Osteoblast (primary cell): ENCODE data around the gene TNS3. TPM values are rescaled to one million over a fixed set of nuclear protein-coding genes. Genes with fewer than 3 reads are reported as not detected.

Source experiments
- DNase-seq: peaks from one replicate; pipeline ENCODE4 v3.0.0; 2011; ENCODE audit warnings: low spot score, mixed read lengths; ENCODE audit not compliant: insufficient read length; ENCODE audit errors: missing footprints
- H2AFZ ChIP-seq: 2 replicates; pipeline ENCODE4 v1.6.0; 2011; ENCODE audit warnings: mild to moderate bottlenecking, low read length
- H3K27ac ChIP-seq: 2 replicates; pipeline ENCODE4 v1.5.1; 2011; ENCODE audit warnings: mild to moderate bottlenecking, low read depth, low read length, moderate library complexity
- H3K27me3 ChIP-seq: 2 replicates; pipeline ENCODE4 v1.6.0; 2012; ENCODE audit warnings: mild to moderate bottlenecking, control low read depth, inconsistent platforms, low read length, moderate library complexity; ENCODE audit not compliant: insufficient read depth
- H3K36me3 ChIP-seq: 2 replicates; pipeline ENCODE4 v1.5.1; 2011; ENCODE audit warnings: mild to moderate bottlenecking, low read length, control low read depth, moderate library complexity; ENCODE audit not compliant: insufficient read depth
- H3K4me1 ChIP-seq: 2 replicates; pipeline ENCODE4 v1.5.1; 2011; ENCODE audit warnings: mild to moderate bottlenecking, low read length, control low read depth, moderate library complexity; ENCODE audit not compliant: insufficient read depth
- H3K4me2 ChIP-seq: 2 replicates; pipeline ENCODE4 v1.6.0; 2011; ENCODE audit warnings: mild to moderate bottlenecking, low read length; ENCODE audit not compliant: insufficient read depth
- H3K4me3 ChIP-seq: fragments of 200-600 bp; sonication (generic); 3 replicates; pipeline ENCODE4 v1.5.1; 2012; ENCODE audit warnings: mild to moderate bottlenecking, low read length, inconsistent platforms; ENCODE audit not compliant: insufficient read depth
- H3K79me2 ChIP-seq: 2 replicates; pipeline ENCODE4 v1.6.0; 2012; ENCODE audit warnings: mild to moderate bottlenecking, low read length, control low read depth, inconsistent platforms; ENCODE audit not compliant: insufficient read depth
- H3K9me3 ChIP-seq: 2 replicates; pipeline ENCODE4 v1.5.1; 2011; ENCODE audit warnings: low read depth, low read length, control low read depth
- H4K20me1 ChIP-seq: 2 replicates; pipeline ENCODE4 v1.6.0; 2012; ENCODE audit warnings: mild to moderate bottlenecking, low read length, control low read depth; ENCODE audit not compliant: insufficient read depth
- total RNA-seq: library from RNA; depleted of rRNA; stranded (reverse); fragments of >200 nt; gene quantifications from 2 replicates; pipeline ENCODE4 v1.2.3, GENCODE V29; 2012
- TF ChIP-seq, protein P1 (sequence below): IDR thresholded peaks from 2 replicates; pipeline ENCODE4 v1.5.1; 2011; ENCODE audit warnings: mild to moderate bottlenecking, low read depth, low read length, moderate library complexity; ENCODE audit errors: extremely low read depth

Gene TNS3
- total RNA-seq, 1 donor: 67.3 TPM

DNA sequence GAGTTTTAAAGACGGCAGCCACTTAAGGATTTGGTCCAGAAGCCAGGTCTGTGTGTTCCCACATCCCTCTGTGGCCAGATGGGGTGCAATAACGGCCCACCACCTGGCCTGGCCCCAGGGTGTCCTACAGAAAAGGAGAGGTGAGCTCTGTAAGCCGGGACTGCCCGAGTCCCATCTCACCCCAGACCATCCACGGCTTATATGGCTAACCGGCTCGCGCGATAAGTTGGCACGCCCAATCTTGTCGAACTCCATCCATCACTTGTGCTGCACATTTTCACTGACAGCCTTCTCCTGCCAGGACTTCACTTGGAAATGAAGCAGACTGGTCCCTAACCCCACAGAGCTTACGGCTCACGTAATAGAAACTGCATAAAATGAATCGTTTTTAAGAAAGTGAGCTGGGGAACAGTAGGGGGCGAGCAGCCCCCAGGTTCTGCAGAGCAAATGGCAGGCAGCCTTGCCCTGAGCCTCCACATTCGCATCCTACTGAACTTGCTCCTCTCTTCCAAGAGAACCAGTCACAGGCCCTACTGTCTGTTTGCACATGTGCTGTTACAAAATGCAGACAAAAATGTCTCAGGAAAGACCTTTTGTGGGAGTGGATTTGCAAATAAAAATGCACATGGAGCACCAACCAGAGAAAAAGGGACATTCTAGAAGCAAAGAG, 98.2 kb downstream of the TNS3 start:
- TF ChIP-seq, protein P1, sequence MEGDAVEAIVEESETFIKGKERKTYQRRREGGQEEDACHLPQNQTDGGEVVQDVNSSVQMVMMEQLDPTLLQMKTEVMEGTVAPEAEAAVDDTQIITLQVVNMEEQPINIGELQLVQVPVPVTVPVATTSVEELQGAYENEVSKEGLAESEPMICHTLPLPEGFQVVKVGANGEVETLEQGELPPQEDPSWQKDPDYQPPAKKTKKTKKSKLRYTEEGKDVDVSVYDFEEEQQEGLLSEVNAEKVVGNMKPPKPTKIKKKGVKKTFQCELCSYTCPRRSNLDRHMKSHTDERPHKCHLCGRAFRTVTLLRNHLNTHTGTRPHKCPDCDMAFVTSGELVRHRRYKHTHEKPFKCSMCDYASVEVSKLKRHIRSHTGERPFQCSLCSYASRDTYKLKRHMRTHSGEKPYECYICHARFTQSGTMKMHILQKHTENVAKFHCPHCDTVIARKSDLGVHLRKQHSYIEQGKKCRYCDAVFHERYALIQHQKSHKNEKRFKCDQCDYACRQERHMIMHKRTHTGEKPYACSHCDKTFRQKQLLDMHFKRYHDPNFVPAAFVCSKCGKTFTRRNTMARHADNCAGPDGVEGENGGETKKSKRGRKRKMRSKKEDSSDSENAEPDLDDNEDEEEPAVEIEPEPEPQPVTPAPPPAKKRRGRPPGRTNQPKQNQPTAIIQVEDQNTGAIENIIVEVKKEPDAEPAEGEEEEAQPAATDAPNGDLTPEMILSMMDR: peak; percentile 26
- no peak overlapping the region for H2AFZ ChIP-seq
- H3K27me3 ChIP-seq: no peaks in the 10 kb centered on the region
- no peaks in the 10 kb centered on the region for H3K36me3 ChIP-seq
- H3K79me2 ChIP-seq: peaks cover 51% of the 10 kb centered on the region
- no peak for DNase-seq
- H3K27ac ChIP-seq: peak overlapping the region; percentile 20
- peaks cover 20% of the 10 kb centered on the region for H4K20me1 ChIP-seq
- no peak overlapping the region for H3K4me2 ChIP-seq
- H3K4me3 ChIP-seq: no peak overlapping the region
- peaks cover 39% of the 10 kb centered on the region for H3K4me1 ChIP-seq
- H3K9me3 ChIP-seq: no peaks in the 10 kb centered on the region

- no peaks in the 10 kb centered on the region for H3K36me3 ChIP-seq
- H4K20me1 ChIP-seq: peaks cover 22% of the 10 kb centered on the region
- peaks cover 48% of the 10 kb centered on the region for H3K79me2 ChIP-seq
- H3K27ac ChIP-seq: peak overlapping the region; percentile 94
- TF ChIP-seq, protein P1: no peak
- no peak overlapping the region for H3K4me3 ChIP-seq
- H3K9me3 ChIP-seq: no peaks in the 10 kb centered on the region
- H3K4me1 ChIP-seq: peaks cover 53% of the 10 kb centered on the region
- peak overlapping the region; percentile 40 for H3K4me2 ChIP-seq
- H3K27me3 ChIP-seq: no peaks in the 10 kb centered on the region
- no peak overlapping the region for H2AFZ ChIP-seq
- peak; percentile 95 for DNase-seq
Measured at GRCh38 chr7:47482013-47482875, 99.7 kb downstream of the TNS3 start.

DNA sequence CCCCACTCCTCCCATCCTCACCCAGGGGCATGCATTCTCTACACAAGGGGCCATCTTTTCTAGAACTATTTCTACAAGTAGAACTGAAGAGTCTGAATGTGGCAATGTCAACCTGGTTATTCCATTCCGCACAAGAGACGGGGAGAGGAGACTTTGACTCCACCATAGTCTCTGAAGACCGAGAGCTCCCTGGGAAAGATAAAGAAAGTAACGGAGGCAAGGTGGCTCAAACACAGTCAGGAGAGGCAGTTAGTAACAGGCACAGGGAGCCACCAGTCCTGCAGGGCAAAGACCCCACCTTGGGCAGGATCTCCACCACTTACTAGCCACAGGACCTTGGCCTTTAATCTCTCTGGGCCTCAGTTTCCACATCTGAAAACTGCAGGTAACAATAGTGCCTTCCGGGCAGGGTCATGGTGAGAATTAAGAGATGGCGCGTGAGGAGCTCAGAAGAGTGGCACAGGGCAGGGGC, 100.3 kb downstream of the TNS3 start:
- Histone ChIP-seq H3K27me3 (no peaks in the 10 kb centered on the region), H4K20me1 (peaks cover 29% of the 10 kb centered on the region), H3K27ac (peak overlapping the region; percentile 94), H3K79me2 (peaks cover 53% of the 10 kb centered on the region), H3K36me3 (no peaks in the 10 kb centered on the region), H3K4me1 (peaks cover 54% of the 10 kb centered on the region), H3K9me3 (no peaks in the 10 kb centered on the region), H3K4me2 (peak overlapping the region; percentile 40), H3K4me3 (no peak overlapping the region), H2AFZ (no peak overlapping the region)
- DNase-seq: no peak
- TF ChIP-seq, protein P1: no peak
